ENCODE data around the gene TNFRSF17. TPM values are rescaled to one million over a fixed set of nuclear protein-coding genes. Genes with fewer than 3 reads are reported as not detected.

TNFRSF17 gene
- total and polyA plus RNA-seq, 2 of the 13 experiments (the other 11 are each of a cell fraction or from before 2014, with no cell fraction given), result not detected

DNA sequence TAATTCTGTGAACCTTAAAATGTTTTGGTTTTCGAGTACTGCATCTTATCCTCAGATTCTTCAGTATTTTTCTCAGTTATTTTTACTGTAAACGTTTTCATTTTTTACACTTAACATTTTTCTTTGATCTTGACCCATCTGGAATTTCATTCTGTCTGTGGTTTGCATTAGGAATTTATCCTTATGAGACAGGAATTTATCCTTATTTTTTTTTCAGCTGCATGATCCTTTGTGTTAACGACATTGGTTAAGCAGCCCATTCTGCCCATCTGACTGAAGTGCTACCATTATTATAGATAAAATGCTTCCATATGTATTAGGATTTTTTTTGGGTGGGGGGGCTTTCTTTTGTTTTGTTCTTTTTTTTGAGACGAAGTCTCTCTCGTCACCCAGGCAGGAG lies 52.5 kb downstream of the TNFRSF17 start:
- FAIRE-seq (no peak), ATAC-seq (no peak), DNase-seq (ENCODE audit: low spot score) (no peak)
- H4K20me1 ChIP-seq (ENCODE audit: insufficient read depth, low read length), result no peaks in the 10 kb centered on the region
- H3K79me2 ChIP-seq (ENCODE audit: insufficient read depth, low read length), result no peaks in the 10 kb centered on the region
- BruUV-seq (replicated peaks), result no TSS peak
- ChIA-PET POLR2A (no interaction called here), CTCF (ENCODE audit: low intra/inter-chr PET ratio, low total read pairs) (no interaction called here)
- peaks cover 7% of the 10 kb centered on the region for H3K4me1 ChIP-seq (ENCODE audit: insufficient read depth, low read length)
- TF ChIP-seq, protein P1, sequence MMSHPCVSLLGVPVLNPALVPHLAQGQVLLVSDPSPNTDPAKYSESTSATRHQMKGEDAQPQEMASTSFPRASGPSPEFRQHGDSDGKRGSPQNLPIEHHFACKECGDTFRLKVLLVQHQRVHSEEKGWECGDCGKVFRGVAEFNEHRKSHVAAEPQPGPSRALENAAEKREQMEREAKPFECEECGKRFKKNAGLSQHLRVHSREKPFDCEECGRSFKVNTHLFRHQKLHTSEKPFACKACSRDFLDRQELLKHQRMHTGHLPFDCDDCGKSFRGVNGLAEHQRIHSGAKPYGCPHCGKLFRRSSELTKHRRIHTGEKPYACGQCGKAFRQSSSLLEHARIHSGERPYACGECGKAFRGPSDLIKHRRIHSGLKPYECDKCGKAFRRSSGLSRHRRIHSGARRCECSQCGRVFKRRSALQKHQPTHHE (CRISPR knock-in tag; IDR thresholded peaks at IDR 0.05; ENCODE audit: borderline replicate concordance), result no peak
- TF ChIP-seq, protein P2, sequence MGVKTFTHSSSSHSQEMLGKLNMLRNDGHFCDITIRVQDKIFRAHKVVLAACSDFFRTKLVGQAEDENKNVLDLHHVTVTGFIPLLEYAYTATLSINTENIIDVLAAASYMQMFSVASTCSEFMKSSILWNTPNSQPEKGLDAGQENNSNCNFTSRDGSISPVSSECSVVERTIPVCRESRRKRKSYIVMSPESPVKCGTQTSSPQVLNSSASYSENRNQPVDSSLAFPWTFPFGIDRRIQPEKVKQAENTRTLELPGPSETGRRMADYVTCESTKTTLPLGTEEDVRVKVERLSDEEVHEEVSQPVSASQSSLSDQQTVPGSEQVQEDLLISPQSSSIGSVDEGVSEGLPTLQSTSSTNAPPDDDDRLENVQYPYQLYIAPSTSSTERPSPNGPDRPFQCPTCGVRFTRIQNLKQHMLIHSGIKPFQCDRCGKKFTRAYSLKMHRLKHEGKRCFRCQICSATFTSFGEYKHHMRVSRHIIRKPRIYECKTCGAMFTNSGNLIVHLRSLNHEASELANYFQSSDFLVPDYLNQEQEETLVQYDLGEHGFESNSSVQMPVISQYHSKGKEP (CRISPR knock-in tag; IDR thresholded peaks at IDR 0.05), result no peak
- TF ChIP-seq DMAP1 (CRISPR knock-in tag; IDR thresholded peaks at IDR 0.05) (no peak), ZNF335 (CRISPR knock-in tag; IDR thresholded peaks at IDR 0.05) (no peak), TCF7 (IDR thresholded peaks at IDR 0.05; ENCODE audit: low read depth) (no peak), SMAD9 (CRISPR knock-in tag; IDR thresholded peaks at IDR 0.05) (no peak), MTF1 (CRISPR knock-in tag; IDR thresholded peaks at IDR 0.05) (no peak), HOXA9 (CRISPR knock-in tag; IDR thresholded peaks at IDR 0.05; ENCODE audit: borderline replicate concordance) (no peak), ZMYM2 (CRISPR knock-in tag; IDR thresholded peaks at IDR 0.05) (no peak)
- TF ChIP-seq, protein P3, sequence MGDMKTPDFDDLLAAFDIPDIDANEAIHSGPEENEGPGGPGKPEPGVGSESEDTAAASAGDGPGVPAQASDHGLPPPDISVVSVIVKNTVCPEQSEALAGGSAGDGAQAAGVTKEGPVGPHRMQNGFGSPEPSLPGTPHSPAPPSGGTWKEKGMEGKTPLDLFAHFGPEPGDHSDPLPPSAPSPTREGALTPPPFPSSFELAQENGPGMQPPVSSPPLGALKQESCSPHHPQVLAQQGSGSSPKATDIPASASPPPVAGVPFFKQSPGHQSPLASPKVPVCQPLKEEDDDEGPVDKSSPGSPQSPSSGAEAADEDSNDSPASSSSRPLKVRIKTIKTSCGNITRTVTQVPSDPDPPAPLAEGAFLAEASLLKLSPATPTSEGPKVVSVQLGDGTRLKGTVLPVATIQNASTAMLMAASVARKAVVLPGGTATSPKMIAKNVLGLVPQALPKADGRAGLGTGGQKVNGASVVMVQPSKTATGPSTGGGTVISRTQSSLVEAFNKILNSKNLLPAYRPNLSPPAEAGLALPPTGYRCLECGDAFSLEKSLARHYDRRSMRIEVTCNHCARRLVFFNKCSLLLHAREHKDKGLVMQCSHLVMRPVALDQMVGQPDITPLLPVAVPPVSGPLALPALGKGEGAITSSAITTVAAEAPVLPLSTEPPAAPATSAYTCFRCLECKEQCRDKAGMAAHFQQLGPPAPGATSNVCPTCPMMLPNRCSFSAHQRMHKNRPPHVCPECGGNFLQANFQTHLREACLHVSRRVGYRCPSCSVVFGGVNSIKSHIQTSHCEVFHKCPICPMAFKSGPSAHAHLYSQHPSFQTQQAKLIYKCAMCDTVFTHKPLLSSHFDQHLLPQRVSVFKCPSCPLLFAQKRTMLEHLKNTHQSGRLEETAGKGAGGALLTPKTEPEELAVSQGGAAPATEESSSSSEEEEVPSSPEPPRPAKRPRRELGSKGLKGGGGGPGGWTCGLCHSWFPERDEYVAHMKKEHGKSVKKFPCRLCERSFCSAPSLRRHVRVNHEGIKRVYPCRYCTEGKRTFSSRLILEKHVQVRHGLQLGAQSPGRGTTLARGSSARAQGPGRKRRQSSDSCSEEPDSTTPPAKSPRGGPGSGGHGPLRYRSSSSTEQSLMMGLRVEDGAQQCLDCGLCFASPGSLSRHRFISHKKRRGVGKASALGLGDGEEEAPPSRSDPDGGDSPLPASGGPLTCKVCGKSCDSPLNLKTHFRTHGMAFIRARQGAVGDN (CRISPR knock-in tag; IDR thresholded peaks at IDR 0.05), result no peak
- H2AFZ ChIP-seq (ENCODE audit: low read length), result no peak overlapping the region
- no peaks in the 10 kb centered on the region for H3K36me3 ChIP-seq (replicated peaks in 1 of 2; ENCODE audit: control insufficient read depth in 1 of 2, insufficient read depth in 2 of 2, low read length in 2 of 2)
- intact Hi-C loops (cut with micrococcal nuclease; ENCODE audit: unreplicated experiment), result no loop called here
- H3K4me3 ChIP-seq (replicated peaks in 1 of 3; ENCODE audit: insufficient read depth in 1 of 3, low read depth in 2 of 3, low read length in 3 of 3), result no peak overlapping the region
- no peaks in the 10 kb centered on the region for H3K27me3 ChIP-seq (ENCODE audit: control insufficient read depth in 1 of 2, insufficient read depth in 2 of 2, low read length in 2 of 2)
- WGBS (ENCODE audit: low lambda C conversion rate), result 70% methylated on average over 5 of the region's 5 CpGs
- no peak overlapping the region for H3K9ac ChIP-seq (ENCODE audit: insufficient read depth, low read depth, low read length)
- no peak overlapping the region for H3K4me2 ChIP-seq (ENCODE audit: low read depth, low read length)
- no peaks in the 10 kb centered on the region for H3K9me3 ChIP-seq (ENCODE audit: low read length)
- in situ Hi-C loops (cut with HindIII; ENCODE audit: extremely low pct_ligation_motif_present, low pct_unique_long_range_greater_than_20kb), result no loop called here
- H3K27ac ChIP-seq (ENCODE audit: extremely low read length, insufficient read depth, low read length), result no peak overlapping the region

Small RNAs within 50 kb of the gene (small RNA-seq; reads per million reads assigned to genes)
- gene AC007216.5 (ENCODE audit: insufficient read depth in 2 of 3, insufficient read length in 3 of 3, low read depth in 2 of 3, low replicate concordance in 1 of 3), result 0 reads per million in 3 experiments
- 0 reads per million in 3 experiments for gene UBL5P4 (ENCODE audit: insufficient read depth in 2 of 3, insufficient read length in 3 of 3, low read depth in 2 of 3, low replicate concordance in 1 of 3)

Other genes with a start within 250 kb of the TNFRSF17 start
- 46.4 and 74.9 TPM in 2 replicates for gene TXNDC11, start 222.4 kb upstream of the TNFRSF17 start, total RNA-seq (2016; rRNA removed; fragmentation: Illumina TruSeq; extraction: Trizol)
- 123 and 124 TPM in 2 replicates for gene TXNDC11, start 222.4 kb upstream of the TNFRSF17 start, polyA plus RNA-seq (2011; rRNA removed)
- gene ZC3H7A, start 168.0 kb upstream of the TNFRSF17 start, total RNA-seq (2016; rRNA removed; fragmentation: Illumina TruSeq; extraction: Trizol), result 29.2 and 51.5 TPM in 2 replicates
- gene ZC3H7A, start 168.0 kb upstream of the TNFRSF17 start, polyA plus RNA-seq (2011; rRNA removed), result 28.4 and 36.8 TPM in 2 replicates
- 343 and 502 TPM in 2 replicates for gene RSL1D1, start 113.7 kb upstream of the TNFRSF17 start, total RNA-seq (2016; rRNA removed; fragmentation: Illumina TruSeq; extraction: Trizol)
- 125 and 187 TPM in 2 replicates for gene RSL1D1, start 113.7 kb upstream of the TNFRSF17 start, polyA plus RNA-seq (2011; rRNA removed)
- 316 and 449 TPM in 2 replicates for gene GSPT1, start 49.3 kb upstream of the TNFRSF17 start, total RNA-seq (2016; rRNA removed; fragmentation: Illumina TruSeq; extraction: Trizol)
- gene GSPT1, start 49.3 kb upstream of the TNFRSF17 start, polyA plus RNA-seq (2011; rRNA removed), result 98.6 and 120 TPM in 2 replicates
- gene NPIPB2, start 23.2 kb upstream of the TNFRSF17 start, total RNA-seq (2016; rRNA removed; fragmentation: Illumina TruSeq; extraction: Trizol), result 1.8 TPM in 1 of 2 replicates, not detected in the other
- 3.2 and 4.1 TPM in 2 replicates for gene NPIPB2, start 23.2 kb upstream of the TNFRSF17 start, polyA plus RNA-seq (2011; rRNA removed)
- 5.2 and 6.5 TPM in 2 replicates for gene SNX29, start 11.5 kb downstream of the TNFRSF17 start, total RNA-seq (2016; rRNA removed; fragmentation: Illumina TruSeq; extraction: Trizol)
- gene SNX29, start 11.5 kb downstream of the TNFRSF17 start, polyA plus RNA-seq (2011; rRNA removed), result 3.4 TPM in 2 replicates

All from HepG2 (cell line).